Type B pancreatic cell (in vitro differentiated cells): Measurements from ENCODE around the gene RANBP3. TPM values are rescaled to one million over a fixed set of nuclear protein-coding genes. Genes with fewer than 3 reads are reported as not detected.
"Not testable (repeated sequence)": the region's sequence is repeated elsewhere in the genome, so short reads cannot be mapped to it uniquely, and the experiment has no call there.

Experiments used
- DNase-seq: peaks from one replicate; pipeline ENCODE4 v3.0.0; 2021; ENCODE audit warnings: mixed read lengths; ENCODE audit not compliant: unreplicated experiment; ENCODE audit errors: extremely low spot score
- H3K27ac Mint-ChIP-seq: 2 replicates; pipeline ENCODE4 v1.8.0; 2021; ENCODE audit warnings: mild to moderate bottlenecking, mixed read lengths
- H3K27me3 Mint-ChIP-seq: 2 replicates; pipeline ENCODE4 v1.8.0; 2021; ENCODE audit warnings: mixed read lengths
- H3K36me3 Mint-ChIP-seq: 2 replicates; pipeline ENCODE4 v1.8.0; 2021; ENCODE audit warnings: mixed read lengths
- H3K4me1 Mint-ChIP-seq: one replicate; pipeline ENCODE4 v1.8.0; 2021; ENCODE audit warnings: mixed read lengths; ENCODE audit not compliant: unreplicated experiment
- H3K4me3 Mint-ChIP-seq: 2 replicates; pipeline ENCODE4 v1.8.0; 2021; ENCODE audit warnings: mild to moderate bottlenecking, mixed read lengths
- H3K9me3 Mint-ChIP-seq: 2 replicates; pipeline ENCODE4 v1.8.0; 2021; ENCODE audit warnings: mixed read lengths
- CTCF ChIP-seq: fragments of 200-600 bp; sonication (generic); conservative IDR thresholded peaks from 2 replicates; pipeline ENCODE4 v1.5.0; 2021; ENCODE audit warnings: antibody characterized with exemption, mild to moderate bottlenecking
- total RNA-seq: library from RNA; stranded (reverse); gene quantifications from 2 replicates; pipeline ENCODE4 v1.2.1, GENCODE V29; 2021; ENCODE audit warnings: low replicate concordance

RANBP3 gene
- total RNA-seq, 1 donor from 2014 or later: 92.4 TPM

GRCh38 chr19:5890099-5890498 lies 87.8 kb downstream of the RANBP3 start:
- Mint-ChIP-seq H3K27ac (no peak overlapping the region), H3K9me3 (no peaks in the 10 kb centered on the region), H3K36me3 (no peaks in the 10 kb centered on the region), H3K4me1 (peaks cover 4% of the 10 kb centered on the region), H3K4me3 (no peak overlapping the region), H3K27me3 (no peaks in the 10 kb centered on the region)
- no peak for DNase-seq
- no peak for TF ChIP-seq CTCF

- TF ChIP-seq CTCF: no peak
Observed at GRCh38 chr19:5889288-5889971, 88.5 kb downstream of the RANBP3 start.

GRCh38 chr19:5884065-5884811 lies 93.7 kb downstream of the RANBP3 start:
- H3K4me3 Mint-ChIP-seq, H3K27me3 Mint-ChIP-seq, H3K36me3 Mint-ChIP-seq: not testable (repeated sequence)

More at GRCh38 chr19:5889288-5889971, 88.5 kb downstream of the RANBP3 start:
- no peaks in the 10 kb centered on the region for H3K27me3 Mint-ChIP-seq
- H3K9me3 Mint-ChIP-seq: no peaks in the 10 kb centered on the region
- peaks cover 4% of the 10 kb centered on the region for H3K4me1 Mint-ChIP-seq
- H3K4me3 Mint-ChIP-seq: no peak overlapping the region
- H3K27ac Mint-ChIP-seq: peak overlapping the region; percentile 34
- DNase-seq: no peak
- no peaks in the 10 kb centered on the region for H3K36me3 Mint-ChIP-seq

GRCh38 chr19:5883157-5883873 lies 94.6 kb downstream of the RANBP3 start:
- not testable (repeated sequence) for H3K36me3 Mint-ChIP-seq, H3K9me3 Mint-ChIP-seq, H3K27me3 Mint-ChIP-seq, DNase-seq, H3K4me3 Mint-ChIP-seq
- H3K4me1 Mint-ChIP-seq: peaks cover 13% of the 10 kb centered on the region
- H3K27ac Mint-ChIP-seq: peak overlapping the region; percentile 12

More at GRCh38 chr19:5884065-5884811, 93.7 kb downstream of the RANBP3 start:
- peaks cover 13% of the 10 kb centered on the region for H3K4me1 Mint-ChIP-seq
- not testable (repeated sequence) for H3K9me3 Mint-ChIP-seq, DNase-seq, H3K27ac Mint-ChIP-seq

- no peak for TF ChIP-seq CTCF
- Mint-ChIP-seq H3K27ac (no peak overlapping the region), H3K27me3 (no peaks in the 10 kb centered on the region), H3K9me3 (no peaks in the 10 kb centered on the region), H3K4me1 (peaks cover 13% of the 10 kb centered on the region), H3K36me3 (no peaks in the 10 kb centered on the region), H3K4me3 (no peak overlapping the region)
- DNase-seq: no peak
Observed at GRCh38 chr19:5882421-5882968, 95.4 kb downstream of the RANBP3 start.

GRCh38 chr19:5881543-5882299 lies 96.2 kb downstream of the RANBP3 start:
- Mint-ChIP-seq H3K9me3 (no peaks in the 10 kb centered on the region), H3K4me3 (no peak overlapping the region), H3K27ac (no peak overlapping the region), H3K36me3 (no peaks in the 10 kb centered on the region), H3K4me1 (peaks cover 13% of the 10 kb centered on the region), H3K27me3 (no peaks in the 10 kb centered on the region)
- DNase-seq: no peak
- TF ChIP-seq CTCF: no peak
